COLO668 (cell line): ENCODE data around the gene RBBP5.

ENCODE experiments used
- DNase-seq: peaks from one replicate; lab custom pipeline; 2025; ENCODE audit not compliant: unreplicated experiment; lab: John Stamatoyannopoulos, UW

The RBBP5 gene

GRCh38 chr1:205057808-205058575 is 63.8 kb downstream of the RBBP5 start:
- no peak for DNase-seq

DNA sequence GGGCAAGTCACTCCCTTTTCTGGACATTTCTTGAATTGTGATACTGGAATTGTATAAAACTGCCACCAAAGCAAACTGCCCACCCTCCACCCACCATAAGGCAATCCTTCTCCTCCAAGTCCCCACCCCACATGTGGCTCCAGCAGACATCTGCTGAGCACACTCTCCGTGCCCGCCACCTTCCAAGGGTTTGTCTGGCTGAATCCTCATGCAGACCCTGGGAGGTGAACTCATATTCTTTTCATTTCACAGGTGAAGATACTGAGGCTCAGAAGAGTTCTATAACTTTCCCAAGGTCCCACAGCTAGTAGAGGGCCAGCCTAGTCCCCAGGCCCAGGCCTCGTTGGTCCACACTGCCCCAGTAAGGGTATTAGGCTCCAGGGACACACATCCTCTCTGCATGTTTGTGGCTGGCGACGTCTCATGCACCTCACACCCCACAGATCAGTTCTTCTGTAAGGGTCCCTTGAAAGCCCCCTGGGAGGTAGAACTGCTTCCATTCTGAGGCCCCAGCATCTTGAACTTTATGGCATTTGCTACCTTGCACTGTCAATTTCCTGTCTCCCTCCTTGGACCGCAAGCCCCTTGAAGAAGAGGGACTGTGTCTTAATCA is 64.7 kb downstream of the RBBP5 start:
- DNase-seq, result no peak

DNA sequence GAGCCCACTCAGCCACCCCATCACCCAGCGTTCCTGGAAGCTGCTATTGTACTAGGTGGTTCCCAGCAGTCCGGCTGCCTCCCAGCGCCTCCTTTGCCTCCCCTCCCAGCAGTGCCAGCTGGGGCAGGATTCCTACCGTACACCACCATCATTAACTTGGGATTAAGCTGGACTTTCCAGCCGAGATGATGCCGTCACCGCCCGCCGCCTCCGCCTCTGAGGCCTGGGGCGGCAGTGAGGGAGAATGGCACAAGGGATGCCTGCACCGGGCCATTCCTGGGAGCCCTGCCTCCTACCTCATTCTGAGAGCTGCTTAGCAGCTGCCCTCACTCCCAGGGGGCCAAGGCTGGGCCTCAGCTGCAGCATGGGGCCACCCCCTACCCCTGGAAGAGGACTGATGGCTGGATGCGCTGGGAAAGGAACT is 65.6 kb downstream of the RBBP5 start:
- DNase-seq, result no peak

DNA sequence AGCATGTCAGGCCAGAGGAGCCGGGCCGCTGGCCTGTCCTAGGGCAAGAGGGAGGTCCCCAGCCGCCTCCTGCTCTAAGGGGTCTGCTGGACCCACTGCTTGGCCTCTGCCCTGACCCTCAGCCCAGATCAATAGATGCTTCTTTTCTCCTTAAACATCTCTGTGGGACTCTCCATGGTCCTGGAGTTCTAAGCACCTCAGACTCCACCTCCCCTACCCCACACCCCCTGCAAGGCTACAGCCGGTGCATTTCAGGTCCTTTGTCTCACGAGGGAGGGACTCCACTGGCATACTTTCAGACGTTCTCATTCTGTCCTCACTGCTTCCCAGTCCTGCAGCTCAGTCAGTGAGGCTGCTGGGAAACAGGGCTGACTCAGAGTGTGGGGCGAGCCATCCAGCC is 67.8 kb downstream of the RBBP5 start:
- no peak for DNase-seq

- DNase-seq, result no peak
Observed at GRCh38 chr1:205053296-205053695, 68.5 kb downstream of the RBBP5 start.

- DNase-seq, result no peak
Observed at GRCh38 chr1:205052690-205053089, 69.1 kb downstream of the RBBP5 start.

- no peak for DNase-seq
Observed at GRCh38 chr1:205049479-205049878, 72.3 kb downstream of the RBBP5 start.

- no peak for DNase-seq
Observed at GRCh38 chr1:205048382-205048781, 73.4 kb downstream of the RBBP5 start.

DNA sequence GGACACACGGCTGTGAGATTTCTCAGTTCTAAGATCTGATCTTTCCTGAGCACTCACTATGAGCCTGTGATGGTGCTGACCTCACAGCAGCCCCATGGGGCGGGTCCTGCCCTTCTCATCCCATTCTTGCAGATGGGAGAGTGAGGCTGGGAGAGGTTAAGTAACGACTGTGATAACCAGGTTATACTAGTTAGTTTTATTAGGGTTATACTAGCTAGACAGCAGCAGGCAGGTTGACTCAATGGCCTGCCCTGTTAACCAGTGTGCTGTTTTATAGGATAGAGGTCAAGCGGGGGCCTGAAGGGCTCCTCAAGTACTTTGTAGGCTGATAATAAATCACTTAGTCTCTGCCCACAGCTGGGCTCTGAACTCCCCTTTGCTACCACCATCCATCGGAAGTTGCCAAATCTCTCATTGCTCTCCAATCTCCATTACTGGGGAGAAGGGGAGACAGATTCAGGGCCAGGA is 74.0 kb downstream of the RBBP5 start:
- DNase-seq, result no peak

GRCh38 chr1:205046870-205047269 is 74.9 kb downstream of the RBBP5 start:
- no peak for DNase-seq

DNA sequence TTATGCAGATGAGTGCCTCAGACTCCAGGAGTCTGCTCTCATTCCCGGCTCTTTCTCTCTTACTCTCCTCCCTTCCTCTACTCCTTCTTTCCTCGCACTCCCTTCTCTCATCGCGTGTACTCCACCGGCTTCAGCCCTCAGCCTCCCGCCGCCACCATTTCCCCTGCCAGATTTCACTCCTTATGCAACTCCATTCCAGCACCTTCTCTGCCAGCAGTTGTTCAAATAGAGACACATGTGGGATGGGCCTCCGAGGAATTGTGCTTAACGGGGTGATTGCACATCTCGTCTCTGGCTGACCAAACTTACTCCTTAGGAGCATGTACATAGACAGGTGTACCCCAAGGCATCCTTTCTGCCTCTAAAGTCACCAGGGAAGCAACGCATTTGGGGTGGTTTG is 76.6 kb downstream of the RBBP5 start:
- DNase-seq, result no peak

DNA sequence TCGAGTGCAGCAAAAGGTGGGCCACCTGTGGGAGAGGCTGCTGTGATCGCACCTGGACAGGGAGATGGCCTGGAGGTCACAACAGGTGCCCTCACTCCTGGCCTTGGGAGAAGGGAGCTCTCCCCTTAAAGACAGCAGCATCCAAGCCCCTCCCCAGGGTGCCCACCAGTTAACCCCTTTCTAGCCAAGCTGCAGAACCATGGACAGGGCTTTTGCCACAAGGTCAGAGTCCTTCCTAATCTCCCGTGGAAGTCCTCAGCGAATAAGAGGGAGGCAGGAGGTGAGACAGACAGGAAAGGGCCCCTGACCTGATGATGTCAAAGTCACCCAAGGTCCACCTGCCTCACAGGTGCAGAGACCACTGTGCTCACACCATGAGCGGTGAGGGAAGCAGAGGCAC is 77.0 kb downstream of the RBBP5 start:
- no peak for DNase-seq

DNA sequence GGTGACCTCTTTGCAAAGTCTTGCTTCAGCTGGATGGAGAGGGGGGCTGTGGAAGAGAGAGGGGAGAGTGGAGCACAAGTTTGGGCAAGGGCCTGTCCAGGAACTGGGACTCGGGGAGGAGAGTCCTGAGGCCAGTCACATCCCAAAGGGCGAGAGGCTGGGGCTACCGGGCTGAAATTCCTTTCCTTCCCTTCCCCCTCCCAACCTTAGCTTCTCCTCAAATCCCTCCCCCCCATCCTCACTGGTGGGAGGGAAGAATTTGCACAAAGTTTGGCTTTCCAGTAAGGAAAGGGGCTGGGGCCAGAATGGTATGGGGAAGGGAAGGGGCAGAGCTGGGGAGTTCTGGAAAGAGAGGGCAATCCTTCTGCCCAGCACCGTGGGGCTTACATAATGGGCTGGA is 77.9 kb downstream of the RBBP5 start:
- DNase-seq, result no peak

DNA sequence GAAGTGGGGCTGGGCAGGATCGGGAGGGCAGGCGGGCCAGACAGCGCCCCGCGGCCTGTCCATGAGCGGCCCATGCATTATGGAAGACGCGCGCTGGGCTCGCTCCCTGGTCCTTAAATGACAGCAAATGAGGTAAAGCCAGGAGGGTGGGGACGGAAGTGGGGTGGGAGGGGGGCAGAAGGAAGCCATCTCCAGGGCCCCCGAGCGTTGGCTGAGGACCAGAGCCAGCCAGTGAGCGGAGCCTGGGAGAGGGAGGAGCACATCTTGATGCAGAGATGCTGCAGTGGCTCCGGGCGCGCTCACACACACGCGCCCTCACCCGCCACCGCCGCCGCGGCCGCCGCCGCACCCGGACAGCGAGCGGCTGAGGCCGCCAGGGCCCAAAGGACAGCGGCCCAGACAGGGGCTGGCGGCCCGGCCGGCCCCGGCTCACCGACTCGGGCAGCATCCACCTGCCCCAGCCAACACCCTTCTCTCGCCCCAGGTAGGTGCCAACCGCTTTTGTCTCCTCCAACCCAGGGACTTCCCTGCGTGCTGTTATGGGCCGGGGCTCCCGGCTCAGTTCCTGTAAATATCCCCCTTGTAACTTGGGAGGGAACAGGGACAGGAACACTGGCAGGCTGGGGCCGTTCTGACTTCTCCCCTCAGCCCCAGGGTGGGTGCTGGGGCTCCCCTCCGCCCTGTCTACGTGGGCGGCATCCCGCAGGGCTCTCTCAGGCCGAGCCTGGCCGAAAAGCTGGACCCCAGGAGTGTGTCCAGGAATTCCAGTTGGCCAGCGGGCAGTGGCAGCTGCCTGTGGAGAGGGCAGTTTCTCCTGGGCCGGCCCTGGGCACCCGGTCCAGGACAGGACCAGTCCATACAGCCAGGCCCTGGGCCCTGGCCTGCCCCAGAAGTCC is 78.6 kb downstream of the RBBP5 start, which contains the start of gene CNTN2:
TSS of gene CNTN2 (plus strand) at position 302 of the 896 bp plus-strand sequence. CDS start 9,974 bp downstream, outside the sequence.
- DNase-seq, result peak; percentile 33

GRCh38 chr1:205041998-205042910 is 79.5 kb downstream of the RBBP5 start:
- DNase-seq, result no peak

DNA sequence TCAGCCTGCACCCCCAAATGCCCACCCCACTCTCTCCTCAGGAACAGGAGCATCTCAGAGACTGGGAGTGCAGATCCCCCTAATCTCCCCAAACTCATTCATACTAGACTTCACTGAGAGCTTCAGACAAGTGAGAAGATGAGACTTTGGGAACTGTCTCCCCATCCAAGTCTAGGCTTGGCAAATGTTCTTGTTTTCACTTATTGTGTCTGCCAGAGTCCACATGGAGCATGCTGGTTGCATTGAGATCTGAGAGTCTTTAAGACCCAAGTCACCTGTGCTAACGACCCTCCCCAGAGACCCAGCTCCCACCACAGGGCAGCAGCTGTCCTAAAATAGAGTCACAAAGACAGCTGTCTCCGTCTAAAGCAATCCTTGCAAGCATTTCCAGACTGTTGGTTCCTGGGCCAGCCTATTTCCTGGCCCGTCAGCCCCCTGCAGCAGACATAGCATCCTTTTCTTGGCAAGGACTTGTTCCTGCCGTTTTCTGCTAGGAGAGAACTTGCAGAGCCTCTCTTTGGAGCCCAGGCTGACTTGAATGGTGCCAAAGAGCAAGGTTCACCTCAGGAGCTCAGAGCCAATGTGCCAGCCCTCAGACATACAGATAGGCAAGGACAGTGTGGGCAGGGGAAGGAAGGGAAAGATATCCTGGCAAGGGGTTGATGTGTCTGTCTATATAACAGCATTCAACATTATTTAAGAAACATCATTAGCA is 80.6 kb downstream of the RBBP5 start:
- no peak for DNase-seq

DNA sequence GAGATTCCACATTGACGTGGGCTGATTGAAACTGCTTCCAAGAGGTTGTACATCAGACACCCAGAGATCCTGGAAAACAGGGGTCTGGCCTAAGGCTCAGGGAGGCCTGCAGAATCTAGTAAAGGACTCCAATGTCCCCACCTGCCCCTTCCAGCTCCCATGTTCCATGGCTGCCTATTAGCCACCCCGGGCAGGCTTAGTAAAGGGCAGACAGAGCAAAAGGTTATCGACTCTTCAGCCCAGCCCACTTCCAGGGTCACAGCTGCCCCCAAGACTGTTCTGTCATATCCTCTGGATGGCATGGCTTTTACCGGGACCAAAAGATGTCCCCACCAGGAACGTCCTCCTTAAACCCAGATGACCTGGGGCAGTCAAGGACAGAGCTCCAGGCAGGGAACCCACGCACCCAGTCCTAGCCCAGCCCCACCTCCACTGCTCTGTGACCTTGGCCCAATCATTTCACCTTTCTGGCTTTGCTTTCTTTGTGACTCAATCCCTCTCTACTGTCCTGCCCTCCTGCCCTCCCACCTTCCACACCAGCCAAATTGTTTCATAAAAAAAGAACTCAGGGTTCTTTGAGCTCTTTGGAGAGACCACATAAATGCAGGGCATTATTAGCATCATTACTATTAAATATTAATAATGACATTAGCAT is 83.5 kb downstream of the RBBP5 start:
- no peak for DNase-seq

- DNase-seq, result no peak
Observed at GRCh38 chr1:205037539-205037938, 84.2 kb downstream of the RBBP5 start.
